Mesodermal cell (in vitro differentiated cells): ENCODE data around the gene ZNF414.

Experiments used
- H3K27ac ChIP-seq: 2 replicates; pipeline ENCODE4 v1.7.0; 2013; ENCODE audit warnings: mild to moderate bottlenecking, low read depth, low read length, moderate library complexity; ENCODE audit not compliant: severe bottlenecking
- H3K36me3 ChIP-seq: 2 replicates; pipeline ENCODE4 v1.7.1; 2013; ENCODE audit warnings: mild to moderate bottlenecking, low read length, moderate library complexity; ENCODE audit not compliant: control insufficient read depth, insufficient read depth
- H3K4me1 ChIP-seq: one replicate; pipeline ENCODE4 v1.7.1; 2013; ENCODE audit warnings: mild to moderate bottlenecking, low read length; ENCODE audit not compliant: insufficient read depth, control insufficient read depth, poor library complexity, severe bottlenecking
- H3K4me3 ChIP-seq: 2 replicates; pipeline ENCODE4 v1.7.0; 2013; ENCODE audit warnings: low read length, control low read depth, mild to moderate bottlenecking; ENCODE audit not compliant: insufficient read depth, poor library complexity, severe bottlenecking; ENCODE audit errors: extremely low read depth
- H3K9me3 ChIP-seq: 2 replicates; pipeline ENCODE4 v1.7.1; 2013; ENCODE audit warnings: mild to moderate bottlenecking, low read length, moderate library complexity; ENCODE audit not compliant: control insufficient read depth
- WGBS, 2 experiments: methylation state at CpG; one replicate each; pipeline ENCODE4 v1.1.5; 2013; ENCODE audit warnings: missing lambda C conversion rate in 2 of 2; ENCODE audit not compliant: insufficient coverage in 2 of 2; 5-methylcytosine and 5-hydroxymethylcytosine counted together

The ZNF414 gene

GRCh38 chr19:8490395-8490760, 23.6 kb downstream of the ZNF414 start:
- H3K4me1 ChIP-seq: no peaks in the 10 kb centered on the region
- peaks cover 51% of the 10 kb centered on the region for H3K36me3 ChIP-seq
- WGBS, 2 experiments: 98 to 99% methylated on average over 20 to 21 of the region's 24 CpGs
- no peaks in the 10 kb centered on the region for H3K9me3 ChIP-seq
- H3K4me3 ChIP-seq: no peak overlapping the region
- H3K27ac ChIP-seq: no peak overlapping the region

GRCh38 chr19:8489561-8490394, 24.2 kb downstream of the ZNF414 start:
- Histone ChIP-seq H3K9me3 (no peaks in the 10 kb centered on the region), H3K36me3 (peaks cover 57% of the 10 kb centered on the region), H3K4me3 (no peak overlapping the region), H3K27ac (no peak overlapping the region), H3K4me1 (no peaks in the 10 kb centered on the region)
- 95 to 99% methylated on average over 19 to 21 of the region's 25 CpGs for WGBS, 2 experiments

GRCh38 chr19:8488365-8488764, 25.6 kb downstream of the ZNF414 start:
- peaks cover 71% of the 10 kb centered on the region for H3K36me3 ChIP-seq
- H3K4me3 ChIP-seq: no peak overlapping the region
- no peaks in the 10 kb centered on the region for H3K9me3 ChIP-seq
- WGBS, 2 experiments: 75 to 76% methylated on average over 10 of the region's 15 CpGs
- H3K4me1 ChIP-seq: no peaks in the 10 kb centered on the region
- peak overlapping the region; percentile 25 for H3K27ac ChIP-seq

GRCh38 chr19:8487137-8487851, 26.7 kb downstream of the ZNF414 start:
- Histone ChIP-seq H3K27ac (peak overlapping the region; percentile 10), H3K9me3 (no peaks in the 10 kb centered on the region), H3K4me1 (no peaks in the 10 kb centered on the region), H3K36me3 (peaks cover 81% of the 10 kb centered on the region), H3K4me3 (no peak overlapping the region)
- WGBS, 2 experiments: 94 to 97% methylated on average over 9 to 11 of the region's 13 CpGs

- peaks cover 87% of the 10 kb centered on the region for H3K36me3 ChIP-seq
- no peak overlapping the region for H3K27ac ChIP-seq
- no peaks in the 10 kb centered on the region for H3K4me1 ChIP-seq
- no peaks in the 10 kb centered on the region for H3K9me3 ChIP-seq
- no peak overlapping the region for H3K4me3 ChIP-seq
- WGBS, 2 experiments: 96 to 98% methylated on average over 16 of the region's 16 CpGs
These were observed 27.3 kb downstream of the ZNF414 start for GRCh38 chr19:8486661-8487136.

GRCh38 chr19:8485561-8486371, 28.2 kb downstream of the ZNF414 start:
- no peak overlapping the region for H3K4me3 ChIP-seq
- H3K36me3 ChIP-seq: peaks cover 94% of the 10 kb centered on the region
- H3K4me1 ChIP-seq: no peaks in the 10 kb centered on the region
- H3K27ac ChIP-seq: no peak overlapping the region
- WGBS, 2 experiments: 98% methylated on average over 61 to 62 of the region's 62 CpGs
- no peaks in the 10 kb centered on the region for H3K9me3 ChIP-seq

- H3K4me3 ChIP-seq: no peak overlapping the region
- H3K4me1 ChIP-seq: no peaks in the 10 kb centered on the region
- no peak overlapping the region for H3K27ac ChIP-seq
- H3K36me3 ChIP-seq: peaks cover 92% of the 10 kb centered on the region
- WGBS, 2 experiments: 92 to 98% methylated on average over 14 to 15 of the region's 18 CpGs
- H3K9me3 ChIP-seq: no peaks in the 10 kb centered on the region
These were observed 29.6 kb downstream of the ZNF414 start for GRCh38 chr19:8484331-8484894.

GRCh38 chr19:8483165-8483564, 30.8 kb downstream of the ZNF414 start:
- Histone ChIP-seq H3K4me1 (no peaks in the 10 kb centered on the region), H3K36me3 (peaks cover 93% of the 10 kb centered on the region), H3K27ac (no peak overlapping the region)

GRCh38 chr19:8482696-8483095, 31.3 kb downstream of the ZNF414 start:
- H3K4me1 ChIP-seq: no peaks in the 10 kb centered on the region
- peaks cover 93% of the 10 kb centered on the region for H3K36me3 ChIP-seq
- 99 to 100% methylated on average over 8 to 10 of the region's 11 CpGs for WGBS, 2 experiments

More at GRCh38 chr19:8483165-8483564, 30.8 kb downstream of the ZNF414 start:
- no peaks in the 10 kb centered on the region for H3K9me3 ChIP-seq
- H3K4me3 ChIP-seq: no peak overlapping the region
- WGBS, 2 experiments: 100% methylated on average over 2 to 5 of the region's 8 CpGs

GRCh38 chr19:8481616-8482015, 32.4 kb downstream of the ZNF414 start:
- no peak overlapping the region for H3K27ac ChIP-seq
- no peaks in the 10 kb centered on the region for H3K4me1 ChIP-seq
- WGBS, 2 experiments: 98 to 100% methylated on average over 6 of the region's 6 CpGs
- H3K9me3 ChIP-seq: no peaks in the 10 kb centered on the region
- H3K36me3 ChIP-seq: peaks cover 92% of the 10 kb centered on the region
- no peak overlapping the region for H3K4me3 ChIP-seq

More at GRCh38 chr19:8482696-8483095, 31.3 kb downstream of the ZNF414 start:
- H3K4me3 ChIP-seq: no peak overlapping the region
- no peak overlapping the region for H3K27ac ChIP-seq
- no peaks in the 10 kb centered on the region for H3K9me3 ChIP-seq
